ENCODE results near the gene SGMS1.
"Not testable (repeated sequence)": the region's sequence is repeated elsewhere in the genome, so short reads cannot be mapped to it uniquely, and the experiment has no call there.

SGMS1 gene

DNA sequence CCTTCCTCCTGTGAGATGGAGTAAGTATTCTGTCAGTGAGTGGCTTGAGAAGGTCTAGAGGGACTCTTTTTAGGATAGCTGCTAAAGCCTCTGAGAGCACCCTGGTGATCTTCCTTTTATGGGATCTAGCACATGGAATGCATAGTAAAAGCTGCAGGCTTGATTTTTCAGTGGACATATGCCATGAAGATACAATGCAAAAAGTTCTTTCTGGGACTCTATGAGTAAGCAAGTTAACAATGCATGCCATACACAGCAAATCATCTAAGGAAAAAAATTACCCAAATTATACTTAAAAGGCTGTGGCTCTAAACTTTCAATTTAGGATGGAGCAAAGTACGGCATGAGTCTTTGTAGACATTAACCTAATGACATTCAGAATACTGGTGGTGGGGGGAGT is 154.5 kb downstream of the SGMS1 start:
- no peak for DNase-seq (ENCODE audit: low read depth)

DNA sequence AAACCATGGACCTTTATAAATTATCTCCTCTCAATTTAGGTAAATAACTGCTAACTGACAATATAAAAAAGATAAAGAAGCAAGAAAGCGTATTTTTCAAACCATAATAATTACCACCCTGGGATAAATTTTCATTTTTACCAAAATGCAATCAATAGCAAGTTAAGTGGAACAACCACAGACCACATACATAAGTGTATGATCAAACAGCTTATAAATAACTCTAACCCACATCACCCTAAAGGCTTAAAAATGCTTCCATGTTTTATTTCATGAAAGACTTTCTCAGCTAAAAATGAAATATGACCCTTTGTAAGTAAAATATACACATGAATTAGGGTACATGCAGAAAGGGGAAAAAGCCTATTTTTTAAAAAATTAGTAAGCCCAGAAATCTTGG is 156.5 kb downstream of the SGMS1 start:
- no peak for DNase-seq (ENCODE audit: low read depth)

DNA sequence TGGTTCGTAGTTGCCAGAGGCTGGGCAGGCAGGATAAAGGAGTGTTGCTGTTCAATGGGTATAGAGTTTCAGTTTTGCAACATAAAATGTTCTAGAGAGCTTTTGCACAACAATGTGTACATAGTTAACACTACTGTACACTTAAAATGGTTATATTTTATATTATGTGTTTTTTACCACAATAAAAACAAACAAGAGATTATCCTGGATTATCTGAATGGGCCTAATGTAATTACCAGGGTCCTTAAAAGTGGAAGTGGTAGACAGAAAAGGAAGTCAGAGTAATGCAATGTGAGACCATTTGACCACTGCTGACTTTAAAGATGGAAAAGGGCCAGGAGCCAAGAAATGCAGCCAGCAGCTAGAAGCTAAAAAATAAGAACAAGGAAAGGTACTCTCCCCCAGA is 159.7 kb downstream of the SGMS1 start:
- no peak for DNase-seq (ENCODE audit: low read depth)

DNA sequence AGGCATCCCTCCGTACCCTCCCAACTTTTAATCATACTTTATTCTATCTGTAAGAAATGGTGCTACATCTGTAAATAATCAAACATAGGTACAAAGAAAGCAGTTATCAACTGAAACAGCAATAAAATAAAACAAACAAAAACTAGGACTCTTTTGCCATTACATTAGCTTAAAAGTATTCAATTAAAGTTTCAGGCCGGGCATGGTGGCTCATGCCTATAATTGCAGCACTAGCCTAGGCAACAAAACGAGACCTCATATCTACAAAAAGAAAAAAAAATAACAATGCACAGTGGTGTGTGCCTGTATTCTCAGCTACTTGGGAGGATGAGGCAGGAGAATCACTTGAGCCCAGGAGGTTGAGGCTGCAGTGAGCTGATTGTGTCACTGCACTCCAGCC is 161.9 kb downstream of the SGMS1 start:
- DNase-seq (ENCODE audit: low read depth), result no peak

DNA sequence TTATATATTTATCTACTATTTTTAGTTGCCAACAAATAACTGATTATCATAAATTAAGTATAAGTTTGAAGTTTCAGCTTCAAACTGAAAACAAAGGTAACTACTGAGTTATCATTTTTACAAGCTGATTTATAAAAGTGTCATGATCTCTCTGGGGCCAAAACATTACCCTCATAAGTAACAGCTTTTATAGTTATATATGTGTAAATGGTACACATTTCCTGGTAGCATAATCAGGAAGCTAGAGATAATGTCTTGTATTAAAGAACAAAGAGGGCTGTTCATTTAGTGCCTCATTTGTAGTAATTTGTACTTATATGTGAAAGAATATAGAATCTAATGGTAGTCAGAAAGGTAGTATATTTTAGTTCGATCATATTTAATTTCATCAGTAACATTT is 162.6 kb downstream of the SGMS1 start:
- DNase-seq (ENCODE audit: low read depth), result no peak

DNA sequence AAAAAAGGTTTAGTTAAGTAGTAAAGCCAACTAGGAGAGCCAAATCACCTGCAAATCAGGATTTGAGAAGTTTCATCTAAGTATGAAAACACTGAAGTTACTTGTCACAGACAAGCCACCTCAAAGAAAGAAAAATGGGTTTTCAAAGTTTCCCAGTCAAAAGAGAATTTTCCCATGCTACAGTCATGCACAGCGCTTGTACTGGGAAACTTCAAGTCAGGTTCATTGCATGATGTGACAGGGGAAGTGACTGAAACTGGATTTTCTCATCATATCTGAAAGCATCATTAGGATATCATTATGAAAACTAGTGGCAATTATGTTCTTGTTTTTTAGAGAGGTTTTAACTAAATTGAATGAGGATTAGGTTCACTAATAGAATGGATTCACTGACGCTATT is 167.0 kb downstream of the SGMS1 start:
- no peak for DNase-seq (ENCODE audit: low read depth)

DNA sequence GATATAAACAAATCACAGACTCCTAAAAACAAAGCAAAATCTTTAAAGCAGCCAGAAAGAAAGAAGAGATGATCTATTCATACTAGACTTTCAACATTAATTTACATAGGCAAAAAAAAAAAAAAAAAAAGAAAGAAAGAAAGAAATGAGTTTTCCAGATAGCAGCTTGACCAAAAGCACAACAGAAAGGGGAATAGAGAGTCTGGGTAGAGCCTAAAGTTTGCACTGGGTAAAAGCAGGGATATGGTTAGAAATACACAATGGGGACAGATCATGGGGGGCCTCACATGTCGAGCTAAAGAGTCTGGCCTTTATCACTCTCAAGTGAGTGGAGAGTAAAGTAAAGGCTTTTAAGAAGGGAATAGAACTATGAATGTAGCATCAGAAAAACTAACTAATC is 169.8 kb downstream of the SGMS1 start:
- DNase-seq (ENCODE audit: low read depth), result no peak

DNA sequence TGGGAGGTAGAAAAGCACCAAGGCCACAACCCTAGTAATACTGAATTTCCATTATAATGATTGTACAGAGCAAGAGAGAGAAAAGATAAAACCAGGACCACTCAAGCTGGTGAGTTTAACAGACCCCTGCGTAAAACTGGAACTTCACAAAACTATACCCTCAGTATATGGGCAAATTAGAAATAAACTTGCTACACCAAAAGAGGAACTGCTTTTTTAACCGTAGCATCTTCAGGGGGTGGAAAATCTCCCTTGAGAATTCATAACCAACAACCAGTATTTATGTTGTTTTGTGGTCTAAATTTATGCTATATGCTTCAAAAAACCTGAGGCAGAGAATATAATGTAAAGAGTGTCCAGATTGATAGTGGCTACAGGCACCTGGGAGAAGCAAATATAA is 171.2 kb downstream of the SGMS1 start:
- DNase-seq (ENCODE audit: low read depth), result no peak

DNA sequence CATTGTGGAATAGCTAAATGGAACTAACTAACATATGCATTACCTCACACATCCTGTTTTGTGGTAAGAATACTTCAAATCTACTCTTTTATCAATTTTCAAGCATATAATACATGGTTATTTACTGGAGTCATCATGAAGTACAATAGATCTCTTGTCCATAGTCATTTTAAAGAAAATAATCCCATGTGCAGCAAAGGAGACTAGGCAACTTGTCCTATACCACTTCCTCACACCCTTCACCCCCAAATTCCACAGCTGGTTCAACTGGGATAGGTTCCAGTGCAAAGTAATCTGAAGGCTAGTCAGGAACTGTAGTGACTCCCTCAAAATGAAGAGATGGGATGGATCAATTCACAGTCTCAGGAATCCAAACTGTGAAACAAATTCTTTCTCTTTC is 176.1 kb downstream of the SGMS1 start:
- no peak for DNase-seq (ENCODE audit: low read depth)

DNA sequence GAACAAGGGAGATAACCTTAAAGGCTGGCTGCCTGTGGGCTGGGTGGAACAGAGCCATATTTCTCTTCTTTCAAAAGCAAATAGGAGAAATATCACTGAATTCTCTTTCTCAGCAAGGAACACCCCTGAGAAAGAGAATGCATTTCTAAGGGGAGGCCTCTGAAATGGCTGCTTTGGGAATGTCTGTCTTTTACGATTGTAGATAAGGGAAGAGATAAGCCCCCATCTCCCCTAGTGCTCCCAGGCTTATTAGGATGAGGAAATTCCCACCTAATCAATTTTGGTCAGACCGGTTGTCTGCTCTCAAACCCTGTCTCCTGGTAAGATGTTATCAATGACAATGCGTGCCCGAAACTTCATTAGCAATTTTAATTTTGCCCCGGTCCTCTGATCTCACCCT is 178.0 kb downstream of the SGMS1 start:
- not testable (repeated sequence) for DNase-seq (ENCODE audit: low read depth)

DNA sequence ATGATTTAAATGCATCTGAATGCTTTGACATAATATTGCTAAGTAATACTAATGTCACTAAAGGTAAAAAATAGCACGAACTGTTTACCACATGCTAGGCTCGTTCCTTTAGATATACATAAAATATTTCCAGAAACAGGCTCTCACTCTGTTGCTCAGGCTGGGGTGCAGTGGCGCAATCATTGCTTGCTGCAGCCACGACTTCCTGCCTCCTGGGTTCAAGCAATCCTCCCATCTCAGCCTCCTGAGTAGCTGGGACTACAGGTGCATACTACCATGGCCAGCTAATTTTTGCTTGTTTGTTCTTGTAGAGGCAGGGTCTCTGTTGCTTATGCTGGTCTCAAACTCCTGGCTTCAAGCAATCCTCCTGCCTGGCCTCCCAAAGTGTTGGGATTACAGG is 183.3 kb downstream of the SGMS1 start:
- no peak for DNase-seq (ENCODE audit: low read depth)

DNA sequence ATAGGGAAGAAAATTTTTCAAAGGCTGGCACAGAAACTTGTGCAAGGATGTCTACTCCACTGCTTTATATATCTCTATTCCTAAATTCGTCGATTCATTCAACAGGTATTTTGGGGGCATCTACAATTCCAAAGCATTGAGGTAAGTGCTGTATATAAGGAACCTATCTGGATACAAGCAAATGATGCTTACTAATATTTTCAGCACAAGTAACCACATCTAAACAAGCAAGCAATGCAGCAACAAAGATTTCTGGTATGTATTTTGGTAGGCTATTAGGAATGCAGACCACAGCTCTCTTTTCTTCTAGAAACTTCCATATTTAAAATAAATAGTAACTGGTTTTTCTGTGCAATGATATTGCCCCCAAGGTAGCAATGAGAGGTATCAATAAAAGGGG is 183.9 kb downstream of the SGMS1 start:
- DNase-seq (ENCODE audit: low read depth), result no peak

DNA sequence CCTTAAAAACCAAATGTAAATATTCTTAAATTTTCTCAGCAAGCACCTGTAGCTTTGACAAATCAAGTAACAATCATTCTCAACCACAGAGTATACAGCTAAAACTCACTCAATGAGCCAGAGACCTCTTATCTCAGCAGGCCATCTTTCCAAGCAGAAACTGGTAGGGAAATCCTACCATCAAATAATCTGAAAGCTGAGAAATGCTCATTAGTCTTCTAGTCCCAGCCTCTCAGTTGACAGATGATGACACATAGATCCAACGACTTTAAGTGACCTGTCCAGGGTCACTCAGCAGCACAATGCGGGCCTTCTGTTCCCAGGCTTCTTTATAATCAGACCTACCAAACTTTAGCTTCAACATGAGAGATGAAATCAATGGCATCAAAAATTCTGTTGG is 184.6 kb downstream of the SGMS1 start:
- DNase-seq (ENCODE audit: low read depth), result no peak

DNA sequence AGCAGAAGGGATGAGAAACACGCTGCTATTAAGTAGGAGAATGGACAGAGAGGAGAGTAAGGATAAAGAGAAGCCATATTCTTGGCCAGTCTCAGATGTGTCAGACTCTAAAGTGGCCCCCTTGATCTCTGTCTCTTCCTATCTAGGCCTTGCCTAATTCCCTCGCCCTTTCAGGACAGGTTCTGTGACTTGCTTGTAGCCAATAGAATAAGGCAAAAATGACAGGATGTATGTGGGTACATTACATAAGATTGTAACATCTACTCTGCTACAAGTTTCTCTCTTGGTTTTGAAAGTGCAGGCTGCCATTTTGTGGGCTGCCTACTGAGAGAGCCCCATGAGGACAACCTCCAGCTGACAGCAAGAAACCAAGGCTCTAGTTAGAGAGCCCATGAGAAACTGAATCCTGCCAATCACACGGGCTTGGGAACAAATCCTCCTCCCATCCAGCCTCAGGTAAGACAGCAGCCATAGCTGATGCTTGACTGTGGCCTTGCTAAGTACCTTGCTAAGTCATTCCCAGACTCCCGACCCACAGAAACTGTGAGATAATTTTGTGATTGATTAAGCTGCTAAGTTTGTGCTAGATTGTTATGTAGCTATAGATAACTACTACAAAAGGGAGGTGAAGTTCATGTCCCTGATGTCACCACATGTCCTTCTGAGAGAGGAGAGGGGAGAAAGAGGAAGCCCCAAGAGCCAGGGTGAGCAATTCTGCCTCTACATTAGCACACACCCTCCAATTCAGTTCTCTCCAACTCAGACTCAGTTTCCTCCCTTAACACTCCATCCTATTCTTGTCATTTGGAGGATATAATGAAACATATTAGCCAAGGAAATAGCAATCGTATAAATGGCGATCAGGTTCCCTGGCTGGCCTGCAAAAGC is 185.5 kb downstream of the SGMS1 start:
- no peak for DNase-seq (ENCODE audit: low read depth)

DNA sequence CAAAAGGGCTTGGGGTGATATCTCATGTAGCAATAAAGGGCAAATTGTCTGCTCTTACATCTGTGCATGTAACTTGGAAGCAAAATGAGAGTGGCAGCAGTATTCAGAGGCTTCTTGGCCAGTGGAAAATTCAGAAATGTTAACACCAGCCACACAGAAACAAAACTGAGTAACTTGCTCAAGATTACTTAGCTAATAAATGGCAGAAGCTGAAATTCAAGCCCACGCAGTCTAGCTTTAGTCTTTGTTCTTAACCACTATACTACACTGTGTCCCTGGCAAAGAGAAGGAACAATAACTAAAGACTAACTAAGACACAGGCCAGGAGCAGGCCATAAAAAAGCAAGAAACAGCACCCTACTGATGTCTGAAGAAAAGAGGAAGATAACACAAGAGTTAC is 186.5 kb downstream of the SGMS1 start:
- DNase-seq (ENCODE audit: low read depth), result no peak

DNA sequence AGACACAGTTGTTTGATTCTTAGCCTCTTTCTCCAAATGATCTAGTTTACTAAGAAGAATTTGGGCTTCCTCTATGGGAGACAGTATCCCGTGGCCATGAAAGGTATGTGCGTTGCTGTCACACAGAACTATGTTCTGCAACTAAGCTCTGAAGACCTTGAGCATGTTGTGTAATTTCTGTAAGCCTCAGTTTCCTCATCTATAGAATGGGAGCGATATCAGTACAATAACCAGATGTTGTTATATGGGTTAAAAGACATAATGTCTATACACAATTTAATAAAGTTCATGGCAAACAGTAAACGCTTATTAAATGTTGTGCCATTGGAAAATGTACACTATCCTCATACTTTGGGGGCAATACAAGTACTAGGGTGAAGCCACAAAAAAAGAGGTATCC is 187.0 kb downstream of the SGMS1 start:
- DNase-seq (ENCODE audit: low read depth), result no peak

DNA sequence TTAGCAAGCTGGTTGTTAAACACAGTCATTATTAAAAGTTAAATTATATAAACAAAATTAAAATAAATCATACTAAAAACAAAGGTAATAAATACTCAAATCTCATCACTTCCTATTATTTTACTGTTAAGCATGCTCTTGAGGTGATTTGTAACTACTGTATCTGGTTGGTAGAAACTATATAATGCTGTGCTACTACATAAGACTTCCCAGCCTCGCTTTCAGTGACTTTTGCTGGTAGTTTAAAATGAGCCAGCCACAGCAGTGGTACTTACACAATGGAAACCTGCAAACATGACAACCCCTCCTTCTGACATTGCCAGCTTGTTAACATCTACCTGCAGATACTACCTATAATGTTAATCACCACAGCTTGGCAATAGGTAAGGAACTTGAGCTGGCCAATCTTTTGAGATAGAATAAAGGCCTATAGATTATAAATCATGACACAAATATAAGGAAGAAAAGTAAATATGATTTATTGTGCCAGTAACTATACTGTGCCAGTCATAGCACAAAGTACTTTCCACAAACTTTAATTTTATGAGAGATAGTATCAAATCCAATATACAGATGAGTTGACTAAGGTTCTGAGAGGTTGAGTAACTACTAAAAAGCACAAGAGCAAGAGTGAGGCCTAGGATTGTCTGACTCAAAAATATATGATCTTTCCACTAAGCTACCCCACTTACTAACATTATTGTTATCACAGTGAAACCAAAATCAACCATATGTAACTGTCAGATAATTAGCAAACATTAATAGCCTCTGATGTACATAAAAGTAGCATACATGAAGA is 191.3 kb downstream of the SGMS1 start:
- no peak for DNase-seq (ENCODE audit: low read depth)

DNA sequence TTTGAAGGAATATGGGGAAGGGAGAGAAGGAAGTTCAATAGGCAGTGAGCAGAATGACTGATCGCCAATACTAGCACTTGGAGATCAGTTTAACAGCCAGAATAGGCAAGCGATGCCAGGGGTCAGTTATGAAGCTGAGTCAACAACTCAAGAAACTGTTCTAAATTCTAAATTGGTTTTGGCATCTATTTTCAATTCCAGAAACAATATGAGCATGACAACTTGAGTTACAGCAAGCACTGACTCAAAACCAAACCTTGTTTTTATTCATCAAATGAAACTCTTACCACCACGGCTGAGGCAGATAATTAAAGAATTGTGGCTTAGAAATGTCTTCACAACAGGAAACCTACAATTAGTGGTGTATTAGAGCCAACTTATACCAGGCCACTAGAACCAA is 192.0 kb downstream of the SGMS1 start:
- DNase-seq (ENCODE audit: low read depth), result no peak

DNA sequence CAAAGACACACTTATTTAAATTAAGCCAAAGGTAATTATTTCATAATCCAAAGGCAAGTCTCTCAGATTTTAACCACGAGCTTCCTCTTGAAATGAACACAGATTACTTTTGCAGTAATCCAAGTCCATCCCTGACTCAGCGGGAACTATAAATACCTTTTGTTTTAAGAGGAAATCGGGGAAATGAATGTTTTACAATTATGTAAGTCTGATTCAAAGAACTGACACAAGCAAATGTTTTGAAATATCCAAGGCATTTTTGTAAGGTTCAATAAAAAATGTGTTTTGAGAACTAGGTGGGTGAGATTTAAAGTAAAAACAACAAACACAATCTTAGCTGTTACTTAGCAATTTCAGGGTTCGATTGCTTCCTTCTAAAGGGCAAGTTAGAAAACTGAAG is 192.6 kb downstream of the SGMS1 start:
- DNase-seq (ENCODE audit: low read depth), result no peak

DNA sequence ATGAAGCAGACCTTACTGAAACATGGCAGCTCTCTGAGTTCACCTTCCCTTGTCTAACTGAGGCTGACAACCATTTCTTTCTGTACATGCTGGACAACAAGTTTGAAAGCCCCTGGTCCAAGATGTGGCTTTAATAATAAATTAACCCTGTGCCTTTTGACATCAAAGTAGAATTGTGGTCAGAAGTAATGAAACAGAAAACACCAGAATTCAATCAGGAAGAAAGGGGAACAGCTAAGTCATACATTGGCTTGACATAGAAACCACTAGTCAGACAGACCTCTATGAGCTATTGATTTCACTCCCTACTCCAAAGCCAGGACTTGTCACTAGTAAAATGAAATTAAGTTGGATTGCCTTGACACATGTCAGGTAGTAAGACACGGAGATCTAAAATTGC is 197.3 kb downstream of the SGMS1 start:
- no peak for DNase-seq (ENCODE audit: low read depth)

DNA sequence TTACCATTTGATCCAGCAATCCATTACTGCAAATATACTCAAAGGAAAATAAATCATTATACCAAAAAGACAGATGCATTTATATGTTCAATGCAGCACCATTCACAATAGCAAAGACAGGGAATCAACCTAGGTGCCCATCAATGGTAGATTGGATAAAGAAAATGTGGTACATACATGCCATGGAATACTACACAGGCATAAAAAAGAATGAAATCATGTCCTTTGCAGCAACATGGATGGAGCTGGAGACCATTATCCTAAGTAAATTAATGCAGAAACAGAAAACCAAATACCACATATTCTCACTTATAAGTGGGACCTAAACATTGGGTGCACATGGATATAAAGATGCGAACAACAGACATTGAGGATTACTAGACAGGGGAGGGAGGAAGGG is 198.5 kb downstream of the SGMS1 start:
- not testable (repeated sequence) for DNase-seq (ENCODE audit: low read depth)

DNA sequence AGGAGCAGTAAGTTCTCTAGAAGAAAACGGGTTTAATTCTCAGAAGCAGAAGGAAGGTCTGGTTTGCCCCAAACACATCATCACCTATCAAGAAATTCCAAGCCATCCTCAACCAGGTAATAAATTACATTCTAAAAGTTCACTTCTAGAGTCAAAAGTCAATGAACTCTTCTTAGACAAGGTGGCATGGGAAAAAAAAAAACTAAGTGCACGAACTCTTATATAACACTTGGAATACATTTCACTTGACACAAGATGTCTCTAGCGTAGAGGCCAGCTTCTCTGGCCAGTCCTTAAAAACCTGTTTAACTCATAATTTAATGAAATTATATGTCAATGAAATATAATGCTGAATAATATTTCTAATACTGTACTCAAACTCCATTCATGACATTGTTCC is 200.3 kb downstream of the SGMS1 start:
- DNase-seq (ENCODE audit: low read depth), result no peak

DNA sequence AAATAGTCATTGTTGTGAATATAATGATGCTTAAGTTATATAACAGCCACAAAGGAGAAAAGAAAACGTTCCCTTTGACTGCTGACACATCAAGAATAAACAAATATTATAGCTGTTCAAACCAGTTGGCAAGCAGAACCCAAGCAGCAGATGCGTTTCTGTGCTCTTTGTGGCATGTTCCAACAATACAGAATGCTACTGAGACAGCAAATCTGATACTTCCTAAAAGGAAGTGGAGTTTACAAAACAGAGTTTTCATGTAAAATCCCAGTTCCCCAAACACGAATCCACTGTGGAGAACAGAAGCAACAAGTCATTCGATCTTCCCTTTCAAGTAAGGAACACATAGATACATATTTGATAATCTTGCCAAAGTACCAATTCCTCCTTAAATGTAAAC is 201.5 kb downstream of the SGMS1 start:
- DNase-seq (ENCODE audit: low read depth), result no peak

Data from T-helper 22 cell (primary cell).